ENCODE results near the gene CDKN2D.

DNA sequence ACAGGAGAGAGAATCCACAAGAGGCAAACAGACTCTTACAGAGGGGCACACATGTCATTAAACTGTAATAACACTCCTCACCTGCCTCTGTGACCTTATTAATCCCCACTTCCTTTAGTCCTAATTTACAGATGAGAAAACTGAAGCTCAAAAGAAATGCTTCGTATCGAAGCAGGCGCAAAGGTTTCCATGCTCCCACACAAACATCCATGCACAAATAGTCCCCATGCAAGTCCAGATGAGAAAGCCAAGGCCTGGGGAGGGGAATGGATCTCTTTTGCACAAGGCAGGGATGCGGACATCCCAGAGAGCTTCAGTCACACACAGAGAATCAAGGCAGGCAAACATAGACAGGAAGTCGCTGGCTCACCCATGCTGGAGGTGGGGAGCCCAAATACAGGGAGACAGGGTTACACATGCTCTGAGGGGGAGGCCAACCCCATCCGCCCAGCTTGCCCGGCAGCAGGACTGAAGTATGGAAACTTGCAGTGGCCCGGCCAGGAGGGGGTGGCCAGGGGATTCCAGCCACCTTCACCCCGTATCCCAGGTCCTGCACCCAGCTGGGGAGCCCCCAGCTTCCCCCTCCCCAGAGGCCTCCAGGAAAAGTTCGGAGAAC lies 52.0 kb downstream of the CDKN2D start:
- TF ChIP-seq, protein P1, sequence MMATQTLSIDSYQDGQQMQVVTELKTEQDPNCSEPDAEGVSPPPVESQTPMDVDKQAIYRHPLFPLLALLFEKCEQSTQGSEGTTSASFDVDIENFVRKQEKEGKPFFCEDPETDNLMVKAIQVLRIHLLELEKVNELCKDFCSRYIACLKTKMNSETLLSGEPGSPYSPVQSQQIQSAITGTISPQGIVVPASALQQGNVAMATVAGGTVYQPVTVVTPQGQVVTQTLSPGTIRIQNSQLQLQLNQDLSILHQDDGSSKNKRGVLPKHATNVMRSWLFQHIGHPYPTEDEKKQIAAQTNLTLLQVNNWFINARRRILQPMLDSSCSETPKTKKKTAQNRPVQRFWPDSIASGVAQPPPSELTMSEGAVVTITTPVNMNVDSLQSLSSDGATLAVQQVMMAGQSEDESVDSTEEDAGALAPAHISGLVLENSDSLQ (IDR thresholded peaks at IDR 0.05) = no peak
- TF ChIP-seq SP1 (IDR thresholded peaks at IDR 0.05) (no peak), FOXA1 (IDR thresholded peaks at IDR 0.05) (no peak), TARDBP (IDR thresholded peaks at IDR 0.05) (no peak), BHLHE40 (IDR thresholded peaks at IDR 0.05; ENCODE audit: borderline replicate concordance) (no peak), L3MBTL2 (conservative IDR thresholded peaks at IDR 0.05) (no peak), ARNT (IDR thresholded peaks at IDR 0.05) (no peak), CTBP1 (IDR thresholded peaks at IDR 0.05; ENCODE audit: borderline replicate concordance) (no peak), FOXK2 (IDR thresholded peaks at IDR 0.05) (no peak), ELF4 (IDR thresholded peaks at IDR 0.05) (no peak), HDGF (IDR thresholded peaks at IDR 0.05; ENCODE audit: borderline replicate concordance) (no peak)

All from HEK293T (cell line).